Measurements from ENCODE around the gene REEP6. TPM values are rescaled to one million over a fixed set of nuclear protein-coding genes. Genes with fewer than 3 reads are reported as not detected.
"Not testable (repeated sequence)": the region's sequence is repeated elsewhere in the genome, so short reads cannot be mapped to it uniquely, and the experiment has no call there.

Gene REEP6
- total and polyA plus RNA-seq, 2 donors (not counting 3 experiments of a cell fraction or from before 2014, with no cell fraction given) = 1.3 to 1.5 TPM

DNA sequence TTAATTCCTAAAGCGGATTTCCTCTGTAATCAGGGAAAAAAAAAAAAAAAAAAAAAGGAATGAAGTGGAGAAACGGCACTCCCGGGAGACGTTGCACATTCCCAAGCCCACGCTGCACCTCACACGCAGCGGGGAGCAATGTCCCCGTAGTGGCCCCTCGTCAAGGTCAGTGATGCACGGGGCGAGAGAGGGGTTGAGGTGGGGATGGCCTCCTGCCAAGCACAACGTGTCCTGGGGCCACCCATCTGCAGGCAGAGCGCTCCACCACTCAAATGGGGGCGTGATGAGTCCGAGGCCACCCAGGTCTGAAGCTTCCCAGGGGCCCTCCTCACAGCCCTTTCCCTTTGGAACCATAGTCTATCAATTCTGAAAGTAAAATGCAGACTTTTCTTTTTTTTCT is 48.0 kb downstream of the REEP6 start:
- H3K27ac ChIP-seq (ENCODE audit: insufficient read depth, low read depth, low read length) = no peak overlapping the region
- no peak overlapping the region for H2AFZ ChIP-seq (ENCODE audit: low read depth, low read length)
- no peaks in the 10 kb centered on the region for H4K20me1 ChIP-seq (replicated peaks; ENCODE audit: control insufficient read depth, extremely low read depth, insufficient read depth, low read length)
- no peaks in the 10 kb centered on the region for H3K36me3 ChIP-seq (ENCODE audit: control insufficient read depth in 2 of 2, extremely low read depth in 1 of 2, insufficient read depth in 2 of 2, low read length in 2 of 2)
- no peaks in the 10 kb centered on the region for H3K4me1 ChIP-seq (ENCODE audit: control insufficient read depth, extremely low read depth, insufficient read depth, low read length)
- dilution Hi-C loops (cut with MboI; ENCODE audit: extremely low pct_ligation_motif_present, low sequenced_read_pairs) = no loop called here
- no TSS peak for BruUV-seq (replicated peaks)
- no peak overlapping the region for H3K4me3 ChIP-seq (replicated peaks in 1 of 3; ENCODE audit: insufficient read depth in 1 of 3, low read depth in 1 of 3, low read length in 3 of 3)
- H3K79me2 ChIP-seq (ENCODE audit: control insufficient read depth, insufficient read depth, low read length) = no peaks in the 10 kb centered on the region
- no peaks in the 10 kb centered on the region for H3K9me1 ChIP-seq (replicated peaks; ENCODE audit: control insufficient read depth, extremely low read depth, insufficient read depth, low read length)
- TF ChIP-seq GATA2 (IDR thresholded peaks at IDR 0.05; ENCODE audit: insufficient read depth, insufficient read length, low read depth, low read length) (no peak), JUN (IDR thresholded peaks at IDR 0.05; ENCODE audit: borderline replicate concordance, insufficient read depth, insufficient read length, low read depth) (no peak), MAX (IDR thresholded peaks at IDR 0.05; ENCODE audit: insufficient read depth, insufficient read length) (no peak), POLR2A (IDR thresholded peaks at IDR 0.05; ENCODE audit: low read depth, low read length) (no peak), EZH2 (IDR thresholded peaks at IDR 0.05; ENCODE audit: borderline replicate concordance, low read depth, low read length, severe bottlenecking) (no peak), POLR2AphosphoS5 (IDR thresholded peaks at IDR 0.05; ENCODE audit: insufficient read depth, low read depth, low read length) (no peak), MYC (IDR thresholded peaks at IDR 0.05; ENCODE audit: low read depth, low read length) (no peak), FOS (IDR thresholded peaks at IDR 0.05; ENCODE audit: borderline replicate concordance, insufficient read depth, low read length) (no peak)
- TF ChIP-seq, protein P1, sequence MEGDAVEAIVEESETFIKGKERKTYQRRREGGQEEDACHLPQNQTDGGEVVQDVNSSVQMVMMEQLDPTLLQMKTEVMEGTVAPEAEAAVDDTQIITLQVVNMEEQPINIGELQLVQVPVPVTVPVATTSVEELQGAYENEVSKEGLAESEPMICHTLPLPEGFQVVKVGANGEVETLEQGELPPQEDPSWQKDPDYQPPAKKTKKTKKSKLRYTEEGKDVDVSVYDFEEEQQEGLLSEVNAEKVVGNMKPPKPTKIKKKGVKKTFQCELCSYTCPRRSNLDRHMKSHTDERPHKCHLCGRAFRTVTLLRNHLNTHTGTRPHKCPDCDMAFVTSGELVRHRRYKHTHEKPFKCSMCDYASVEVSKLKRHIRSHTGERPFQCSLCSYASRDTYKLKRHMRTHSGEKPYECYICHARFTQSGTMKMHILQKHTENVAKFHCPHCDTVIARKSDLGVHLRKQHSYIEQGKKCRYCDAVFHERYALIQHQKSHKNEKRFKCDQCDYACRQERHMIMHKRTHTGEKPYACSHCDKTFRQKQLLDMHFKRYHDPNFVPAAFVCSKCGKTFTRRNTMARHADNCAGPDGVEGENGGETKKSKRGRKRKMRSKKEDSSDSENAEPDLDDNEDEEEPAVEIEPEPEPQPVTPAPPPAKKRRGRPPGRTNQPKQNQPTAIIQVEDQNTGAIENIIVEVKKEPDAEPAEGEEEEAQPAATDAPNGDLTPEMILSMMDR (IDR thresholded peaks at IDR 0.05; ENCODE audit: extremely low read depth in 1 of 2, insufficient read depth in 1 of 2, low read depth in 1 of 2, low read length in 2 of 2) = no peak
- intact Hi-C loops (cut with micrococcal nuclease) = no loop called here
- DNase-seq (ENCODE audit: low read depth, low spot score) = no peak
- FAIRE-seq = no peak
- CTCF ChIA-PET = no interaction called here
- no peak overlapping the region for H3K4me2 ChIP-seq (ENCODE audit: insufficient read depth, low read length)
- POLR2A ChIA-PET = no interaction called here
- no peaks in the 10 kb centered on the region for H3K9me3 ChIP-seq (replicated peaks; ENCODE audit: control insufficient read depth, insufficient read depth, low read length)
- no peaks in the 10 kb centered on the region for H3K27me3 ChIP-seq (ENCODE audit: control insufficient read depth in 2 of 2, insufficient read depth in 2 of 2, low read length in 2 of 2)
- no peak overlapping the region for H3K9ac ChIP-seq (replicated peaks; ENCODE audit: extremely low read depth, insufficient read depth, low read length)

- H2AFZ ChIP-seq (ENCODE audit: low read depth, low read length); DNase-seq (ENCODE audit: low read depth, low spot score); H3K4me2 ChIP-seq (ENCODE audit: insufficient read depth, low read length); H3K9ac ChIP-seq (replicated peaks; ENCODE audit: extremely low read depth, insufficient read depth, low read length); intact Hi-C loops (cut with micrococcal nuclease); H3K9me3 ChIP-seq (replicated peaks; ENCODE audit: control insufficient read depth, insufficient read depth, low read length); dilution Hi-C loops (cut with MboI; ENCODE audit: extremely low pct_ligation_motif_present, low sequenced_read_pairs); CTCF ChIA-PET; H3K36me3 ChIP-seq (ENCODE audit: control insufficient read depth in 2 of 2, extremely low read depth in 1 of 2, insufficient read depth in 2 of 2, low read length in 2 of 2); H3K27me3 ChIP-seq (ENCODE audit: control insufficient read depth in 2 of 2, insufficient read depth in 2 of 2, low read length in 2 of 2); H4K20me1 ChIP-seq (replicated peaks; ENCODE audit: control insufficient read depth, extremely low read depth, insufficient read depth, low read length); H3K27ac ChIP-seq (ENCODE audit: insufficient read depth, low read depth, low read length); BruUV-seq (replicated peaks); H3K4me1 ChIP-seq (ENCODE audit: control insufficient read depth, extremely low read depth, insufficient read depth, low read length); H3K9me1 ChIP-seq (replicated peaks; ENCODE audit: control insufficient read depth, extremely low read depth, insufficient read depth, low read length); H3K79me2 ChIP-seq (ENCODE audit: control insufficient read depth, insufficient read depth, low read length); FAIRE-seq; H3K4me3 ChIP-seq (replicated peaks in 1 of 3; ENCODE audit: insufficient read depth in 1 of 3, low read depth in 1 of 3, low read length in 3 of 3): not testable (repeated sequence)
- POLR2A ChIA-PET = interaction anchor here (0.7 kb wide), 1 partner anchor 142 kb away, joined by 6 read pairs; no protein-coding TSS in a partner anchor
Observed at GRCh38 chr19:1539749-1540148, 48.8 kb downstream of the REEP6 start.
